ENCODE results near the gene WDR82.

The WDR82 gene

DNA sequence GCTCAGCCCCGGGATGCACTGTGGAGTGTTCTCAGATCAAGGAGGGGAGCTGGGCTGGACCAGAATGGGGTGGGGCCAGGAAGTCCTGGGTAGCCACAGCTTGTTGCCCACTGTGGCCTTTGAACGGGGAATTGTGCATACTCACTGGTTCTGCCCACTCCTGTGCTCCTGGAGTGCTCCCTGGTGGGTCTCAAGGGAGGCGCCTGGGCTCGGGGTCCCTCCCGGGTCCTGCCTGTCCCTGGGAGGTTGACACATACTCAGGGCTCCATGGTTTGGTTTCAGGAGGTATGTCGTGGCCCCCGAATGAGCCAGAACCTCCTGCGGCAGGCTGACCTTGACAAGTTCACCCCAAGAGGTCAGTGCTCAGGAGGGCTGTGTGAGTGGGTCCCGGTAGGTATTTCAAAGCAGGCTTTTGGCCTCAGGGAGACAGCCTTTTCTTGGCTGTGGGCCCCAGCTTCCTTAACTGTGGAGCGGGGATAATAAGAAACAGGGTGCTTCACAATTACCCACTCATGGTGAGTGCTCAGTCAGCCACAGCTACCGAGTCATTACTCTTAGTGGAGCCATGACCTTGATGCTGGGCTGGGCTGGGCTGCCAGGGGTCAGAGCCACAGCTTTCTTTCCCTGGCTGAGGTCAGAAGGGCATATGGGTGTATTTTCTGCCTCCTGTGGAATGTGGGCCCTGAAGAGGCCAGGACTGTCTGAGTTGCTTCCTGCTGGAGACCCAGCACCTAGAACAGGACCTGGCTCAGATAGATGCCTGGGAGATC is 45.3 kb upstream of the WDR82 start:
- DNase-seq (ENCODE audit: low read depth), result no peak
- TF ChIP-seq, protein P1, sequence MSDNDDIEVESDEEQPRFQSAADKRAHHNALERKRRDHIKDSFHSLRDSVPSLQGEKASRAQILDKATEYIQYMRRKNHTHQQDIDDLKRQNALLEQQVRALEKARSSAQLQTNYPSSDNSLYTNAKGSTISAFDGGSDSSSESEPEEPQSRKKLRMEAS (IDR thresholded peaks at IDR 0.05; ENCODE audit: low read depth, low read length), result no peak
- TF ChIP-seq POLR2A (IDR thresholded peaks at IDR 0.05; ENCODE audit: extremely low read depth, insufficient read length), result no peak
- TF ChIP-seq MYC (IDR thresholded peaks at IDR 0.05; ENCODE audit: low read depth, low read length), result no peak
- no peak for TF ChIP-seq CTCF (IDR thresholded peaks at IDR 0.05; ENCODE audit: low read depth, low read length)
- H3K4me3 ChIP-seq (ENCODE audit: low read depth, low read length), result no peak overlapping the region

DNA sequence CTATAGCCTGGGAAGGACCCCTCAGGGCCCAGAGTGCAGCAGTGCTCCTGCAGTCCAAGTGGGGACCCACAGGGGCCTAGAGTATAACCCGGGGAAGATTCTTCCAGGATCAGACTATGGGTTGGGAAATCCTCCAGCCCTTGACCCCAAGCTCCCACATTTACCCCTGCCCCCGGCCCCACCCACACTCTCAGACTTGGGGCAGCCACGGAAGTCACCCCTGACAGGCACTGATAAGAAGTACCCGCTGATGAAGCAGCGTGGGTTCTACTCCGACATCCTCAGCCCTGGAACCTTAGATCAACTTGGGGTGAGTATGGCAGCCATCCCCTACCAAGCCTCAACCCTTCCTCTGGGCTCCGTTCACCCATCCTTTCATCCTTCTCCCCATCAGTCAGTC is 44.0 kb upstream of the WDR82 start:
- DNase-seq (ENCODE audit: low read depth), result no peak
- TF ChIP-seq, protein P1 (IDR thresholded peaks at IDR 0.05; ENCODE audit: low read depth, low read length), result no peak
- no peak for TF ChIP-seq CTCF (IDR thresholded peaks at IDR 0.05; ENCODE audit: low read depth, low read length)
- TF ChIP-seq POLR2A (IDR thresholded peaks at IDR 0.05; ENCODE audit: extremely low read depth, insufficient read length), result no peak
- TF ChIP-seq MYC (IDR thresholded peaks at IDR 0.05; ENCODE audit: low read depth, low read length), result no peak
- H3K4me3 ChIP-seq (ENCODE audit: low read depth, low read length), result no peak overlapping the region

DNA sequence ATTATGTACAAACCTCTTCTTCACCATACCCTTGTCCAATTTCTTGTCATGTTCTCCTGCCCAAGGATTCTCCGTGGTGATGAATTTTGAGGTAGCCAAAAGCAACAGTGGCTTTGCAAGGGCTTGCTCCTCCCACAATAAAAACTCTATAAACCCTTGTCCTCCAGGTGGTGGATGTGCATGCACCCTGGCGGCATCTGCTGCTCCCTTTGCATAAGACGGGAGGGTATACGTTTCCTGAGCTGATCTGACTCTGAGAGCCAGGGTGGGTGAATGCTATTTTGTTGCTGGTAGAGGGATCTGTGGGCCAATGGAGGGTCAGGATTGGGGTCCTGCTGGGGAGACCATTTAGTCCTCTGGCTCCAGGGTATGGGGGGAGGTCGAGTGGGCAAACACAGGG is 43.0 kb upstream of the WDR82 start:
- TF ChIP-seq POLR2A (IDR thresholded peaks at IDR 0.05; ENCODE audit: extremely low read depth, insufficient read length) (no peak), CTCF (IDR thresholded peaks at IDR 0.05; ENCODE audit: low read depth, low read length) (no peak), MYC (IDR thresholded peaks at IDR 0.05; ENCODE audit: low read depth, low read length) (no peak)
- TF ChIP-seq, protein P1 (IDR thresholded peaks at IDR 0.05; ENCODE audit: low read depth, low read length), result no peak
- no peak for DNase-seq (ENCODE audit: low read depth)
- H3K4me3 ChIP-seq (ENCODE audit: low read depth, low read length), result no peak overlapping the region

GRCh38 chr3:52319921-52320595 is 41.6 kb upstream of the WDR82 start:
- no peak for TF ChIP-seq POLR2A (IDR thresholded peaks at IDR 0.05; ENCODE audit: extremely low read depth, insufficient read length)
- TF ChIP-seq MYC (IDR thresholded peaks at IDR 0.05; ENCODE audit: low read depth, low read length), result no peak
- TF ChIP-seq, protein P1 (IDR thresholded peaks at IDR 0.05; ENCODE audit: low read depth, low read length), result no peak
- no peak for TF ChIP-seq CTCF (IDR thresholded peaks at IDR 0.05; ENCODE audit: low read depth, low read length)
- H3K4me3 ChIP-seq (ENCODE audit: low read depth, low read length), result no peak overlapping the region
- no peak for DNase-seq (ENCODE audit: low read depth)

DNA sequence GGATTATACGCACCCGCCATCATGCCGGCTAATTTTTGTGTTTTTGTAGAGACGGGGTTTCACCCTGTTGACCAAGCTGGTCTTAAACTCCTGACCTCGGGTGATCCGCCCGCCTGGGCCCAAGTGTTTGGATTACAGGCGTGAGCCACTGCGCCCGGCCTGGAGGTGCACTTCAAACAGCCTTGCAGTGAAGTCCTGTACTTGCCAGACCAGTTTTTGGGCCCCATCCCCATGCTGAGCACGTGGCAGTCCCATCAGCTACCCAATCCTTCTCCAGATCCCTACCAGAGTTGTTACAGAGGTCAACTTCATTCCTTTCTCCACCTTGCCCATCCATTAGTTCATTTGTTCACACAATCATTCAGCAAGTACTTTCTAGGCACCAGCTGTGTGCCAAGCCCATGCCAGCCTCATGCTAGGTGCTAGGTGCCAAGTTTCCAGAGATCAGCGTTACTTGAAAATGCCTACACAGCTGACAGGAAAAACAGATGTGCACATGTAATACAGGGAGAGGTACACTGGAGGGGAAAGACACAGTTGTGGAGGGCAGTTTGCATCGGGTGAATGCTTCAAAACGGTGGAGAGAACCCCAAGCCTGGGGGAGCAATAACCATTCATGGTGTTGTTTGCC is 39.9 kb upstream of the WDR82 start:
- TF ChIP-seq, protein P1 (IDR thresholded peaks at IDR 0.05; ENCODE audit: low read depth, low read length), result no peak
- no peak for TF ChIP-seq POLR2A (IDR thresholded peaks at IDR 0.05; ENCODE audit: extremely low read depth, insufficient read length)
- no peak for TF ChIP-seq CTCF (IDR thresholded peaks at IDR 0.05; ENCODE audit: low read depth, low read length)
- no peak for TF ChIP-seq MYC (IDR thresholded peaks at IDR 0.05; ENCODE audit: low read depth, low read length)
- DNase-seq (ENCODE audit: low read depth), result no peak
- H3K4me3 ChIP-seq (ENCODE audit: low read depth, low read length), result no peak overlapping the region
